Hematopoietic multipotent progenitor cell (in vitro differentiated cells): ENCODE data around the gene WDR48. TPM values are rescaled to one million over a fixed set of nuclear protein-coding genes. Genes with fewer than 3 reads are reported as not detected.
"Not testable (repeated sequence)": the region's sequence is repeated elsewhere in the genome, so short reads cannot be mapped to it uniquely, and the experiment has no call there.

ENCODE experiments used
- DNase-seq, 3 donors: peaks; one replicate each; pipeline ENCODE4 v3.0.0-alpha.2; 2011 to 2015; ENCODE audit warnings: low read depth in 2 of 3, low spot score in 2 of 3
- total RNA-seq: library from RNA; depleted of rRNA; stranded (reverse); fragments of >200 nt; gene quantifications from one replicate; pipeline ENCODE4 v1.2.3, GENCODE V29; 2012

Gene WDR48
- 34.2 TPM for total RNA-seq

- DNase-seq, result peak; percentile 85 to 98 (median 96)
Observed at GRCh38 chr3:39051649-39052561, at the start of gene WDR48, which contains the start of gene SCN11A. Gene WDR48, plus strand, starts transcription at chr3:39052016. Its CDS starts 10 bp downstream, at chr3:39052026. Gene SCN11A, minus strand, starts transcription at chr3:39051944. Its CDS starts 101,582 bp downstream, at chr3:38950362.

GRCh38 chr3:39005295-39005694, 46.5 kb upstream of the WDR48 start:
- no peak for DNase-seq

- DNase-seq, result peak in 1 of 3 donors; percentile 45
Observed at GRCh38 chr3:39011191-39011736, 40.6 kb upstream of the WDR48 start.

- DNase-seq, result no peak
Observed at GRCh38 chr3:39013289-39013688, 38.5 kb upstream of the WDR48 start.

DNA sequence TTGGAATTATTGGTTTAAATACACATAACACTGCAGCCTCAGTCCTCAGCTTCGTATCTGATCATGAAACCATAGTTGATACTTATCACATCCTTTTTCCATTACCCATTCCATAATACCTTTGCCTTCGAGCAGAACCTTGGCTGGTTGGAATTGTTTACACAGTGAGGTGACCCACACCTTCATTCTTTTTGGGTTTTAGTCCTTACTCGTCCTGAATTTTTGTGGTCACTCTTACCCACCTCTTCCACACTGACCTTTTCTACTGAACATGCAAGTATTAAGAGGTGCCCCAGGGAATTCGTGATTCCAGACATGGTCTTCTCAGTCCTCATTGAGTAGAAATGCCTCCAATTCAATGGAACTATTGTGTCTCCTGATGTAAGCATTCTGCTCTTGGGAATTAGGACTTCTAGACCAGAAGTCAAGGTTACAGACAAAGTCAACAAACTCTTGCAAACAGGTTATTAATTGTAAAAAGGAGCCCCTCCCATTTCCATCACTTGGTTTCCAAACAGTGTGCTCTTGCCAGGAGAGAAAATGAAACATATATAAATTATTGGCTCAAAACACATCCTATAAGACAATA, 37.8 kb upstream of the WDR48 start:
- no peak for DNase-seq

DNA sequence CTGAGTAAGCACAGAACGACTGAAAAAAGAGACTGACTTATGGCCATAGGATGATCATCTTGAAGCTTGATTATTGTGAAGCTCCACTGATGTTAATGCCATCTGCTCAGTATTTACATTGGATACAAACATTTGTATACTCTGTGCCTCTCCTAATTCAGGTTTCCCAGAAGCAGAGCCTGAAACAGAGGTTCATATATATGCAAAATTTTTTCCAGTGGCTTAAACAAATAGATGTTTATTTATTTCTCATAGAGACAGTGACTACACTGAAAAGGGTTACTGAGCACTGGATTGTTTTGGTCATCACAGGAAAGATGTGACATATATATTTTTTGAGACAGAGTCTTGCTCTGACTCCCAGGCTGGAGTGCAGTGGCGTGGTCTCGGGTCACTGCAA, 36.4 kb upstream of the WDR48 start:
- DNase-seq, result no peak

- no peak for DNase-seq
Observed at GRCh38 chr3:39019299-39019698, 32.5 kb upstream of the WDR48 start.

GRCh38 chr3:39021029-39021428, 30.8 kb upstream of the WDR48 start:
- no peak for DNase-seq

GRCh38 chr3:39021465-39022285, 30.1 kb upstream of the WDR48 start:
- no peak for DNase-seq

GRCh38 chr3:39022286-39022630, 29.6 kb upstream of the WDR48 start:
- no peak for DNase-seq

DNA sequence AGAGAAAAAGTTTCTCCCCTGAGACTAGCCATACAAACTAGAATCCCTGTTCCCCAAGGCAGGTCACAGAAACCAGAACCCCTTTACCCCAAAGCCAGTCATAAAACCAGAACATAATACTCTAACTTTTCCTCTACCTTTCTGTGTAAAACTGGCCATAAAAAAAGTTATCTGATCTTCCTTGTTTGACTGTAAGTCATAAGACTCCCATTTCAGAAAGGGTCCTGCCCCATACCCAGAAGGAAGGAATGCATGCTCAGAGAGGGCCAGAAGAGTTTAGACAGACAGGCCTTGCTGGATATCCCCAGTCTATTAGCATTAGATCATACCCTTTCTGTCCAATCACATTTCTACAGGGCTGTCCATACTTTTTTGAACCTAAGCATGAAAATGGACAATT, 27.3 kb upstream of the WDR48 start:
- DNase-seq, result no peak

GRCh38 chr3:39025222-39025970, 26.4 kb upstream of the WDR48 start:
- DNase-seq, result no peak

DNA sequence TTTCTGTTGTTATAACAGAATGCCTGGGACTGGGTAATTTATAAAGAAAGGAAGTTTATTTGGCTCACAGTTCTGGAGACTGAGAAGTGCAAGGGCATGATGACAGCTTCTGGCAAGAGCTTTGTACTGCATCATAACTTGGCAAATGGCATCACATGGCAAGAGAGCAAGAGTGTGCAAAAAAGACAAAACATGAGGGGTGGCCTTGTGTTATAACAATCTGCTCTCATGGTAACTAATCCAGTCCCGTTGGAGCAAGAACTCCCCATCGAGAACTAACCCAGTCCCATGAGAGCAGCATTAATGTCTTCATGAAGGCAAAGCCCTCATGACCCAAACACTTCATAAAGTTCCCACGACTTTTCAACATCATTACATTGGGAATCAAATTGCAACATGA, 23.3 kb upstream of the WDR48 start:
- no peak for DNase-seq

DNA sequence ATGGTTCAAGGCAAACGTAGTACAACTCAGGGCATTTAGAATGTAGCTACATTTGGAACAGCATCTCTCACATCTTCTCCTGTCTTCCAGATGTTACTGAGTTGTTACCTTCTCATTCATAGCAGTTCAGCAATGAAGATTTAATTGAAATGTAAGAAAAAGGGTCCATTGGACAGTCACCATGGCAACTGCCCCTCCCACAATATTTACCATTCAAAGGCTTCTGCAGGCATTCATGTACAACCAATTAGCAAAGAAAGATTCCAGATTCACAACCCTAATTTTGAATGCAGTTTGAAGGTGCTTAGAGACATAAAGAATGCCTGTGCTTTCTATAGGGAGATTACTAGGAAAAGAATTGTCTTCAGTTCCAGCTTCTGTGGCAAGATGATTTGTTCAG, 22.3 kb upstream of the WDR48 start:
- no peak for DNase-seq

DNA sequence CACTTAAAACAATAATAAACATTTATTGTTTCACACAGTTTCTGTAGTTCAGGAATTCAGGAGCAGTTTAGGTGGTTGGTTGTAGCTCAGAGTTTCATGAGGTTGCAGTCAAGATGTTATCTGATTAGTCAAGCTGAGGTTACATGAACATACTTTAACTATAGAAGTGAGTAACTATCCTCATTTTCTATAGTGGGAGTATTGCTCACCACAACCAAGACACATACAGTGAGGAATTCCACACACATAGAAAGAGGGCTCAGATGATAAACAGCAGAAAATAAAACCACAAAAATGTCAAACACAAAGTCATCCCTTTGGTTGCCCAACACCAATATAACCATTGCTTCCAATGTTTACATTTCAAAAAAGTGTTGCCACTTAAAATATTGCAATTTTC, 13.7 kb upstream of the WDR48 start:
- no peak for DNase-seq

- DNase-seq, result no peak
Observed at GRCh38 chr3:39050029-39050428, 1.8 kb upstream of the WDR48 start.

DNA sequence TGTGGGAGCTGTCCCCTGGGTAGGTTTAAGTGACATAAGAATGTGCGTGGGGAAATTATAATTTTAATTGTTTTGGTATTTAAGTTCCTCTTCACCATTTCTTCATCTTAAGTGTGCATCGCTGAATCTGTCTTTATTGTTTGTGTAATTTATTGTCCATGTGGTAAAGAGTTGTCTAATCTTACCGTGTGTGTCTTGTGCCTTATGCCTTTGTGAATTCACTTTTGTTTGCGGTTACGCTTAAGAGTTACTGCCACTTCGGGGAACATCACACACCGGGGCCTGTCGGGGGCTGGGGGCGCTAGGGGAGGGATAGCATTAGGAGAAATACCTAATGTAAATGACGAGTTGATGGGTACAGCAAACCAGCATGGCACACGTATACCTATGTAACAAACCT, 767 bp downstream of the WDR48 start:
- no peak for DNase-seq

DNA sequence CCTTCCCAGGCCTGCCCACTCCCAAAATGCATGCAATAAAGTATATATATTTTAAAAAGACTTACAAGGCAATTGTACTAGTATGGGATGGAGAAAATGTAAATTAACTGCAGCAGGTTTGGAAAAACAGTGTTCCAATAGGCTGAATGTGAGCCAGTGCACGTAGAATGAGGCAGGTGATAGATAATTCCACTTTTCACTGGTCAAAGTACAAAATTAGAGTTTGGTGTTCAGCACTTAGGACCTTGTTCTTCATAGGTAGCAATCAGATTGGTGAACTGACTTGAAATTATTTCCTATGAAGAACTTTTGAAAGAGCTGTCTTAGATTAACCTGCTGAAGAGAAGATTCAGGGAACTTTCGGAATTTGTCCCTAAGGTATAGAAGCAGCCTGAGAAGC, 1.9 kb downstream of the WDR48 start:
- DNase-seq, result no peak

- no peak for DNase-seq
Observed at GRCh38 chr3:39056151-39056550, 4.3 kb downstream of the WDR48 start.

DNA sequence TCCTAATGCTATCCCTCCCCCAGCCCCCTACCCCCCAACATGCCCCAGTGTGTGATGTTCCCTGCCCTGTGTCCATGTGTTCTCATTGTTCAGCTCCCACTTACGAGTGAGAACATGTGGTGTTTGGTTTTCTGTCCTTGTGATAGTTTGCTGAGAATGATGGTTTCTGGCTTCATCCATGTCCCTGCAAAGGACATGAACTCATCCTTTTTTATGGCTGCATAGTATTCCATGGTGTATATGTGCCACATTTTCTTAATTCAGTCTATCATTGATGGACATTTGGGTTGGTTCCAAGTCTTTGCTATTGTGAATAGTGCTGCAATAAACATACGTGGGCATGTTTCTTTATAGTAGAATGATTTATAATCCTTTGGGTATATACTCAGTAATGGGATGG, 9.4 kb downstream of the WDR48 start:
- DNase-seq, result not testable (repeated sequence)
